ENCODE data around the gene BTN2A1.
"Not testable (repeated sequence)": the region's sequence is repeated elsewhere in the genome, so short reads cannot be mapped to it uniquely, and the experiment has no call there.

BTN2A1 gene

GRCh38 chr6:26433680-26434079, 24.1 kb upstream of the BTN2A1 start:
- not testable (repeated sequence) for DNase-seq

GRCh38 chr6:26436018-26436417, 21.7 kb upstream of the BTN2A1 start:
- DNase-seq = no peak

- no peak for DNase-seq
These were observed 20.2 kb upstream of the BTN2A1 start for GRCh38 chr6:26437550-26437949.

DNA sequence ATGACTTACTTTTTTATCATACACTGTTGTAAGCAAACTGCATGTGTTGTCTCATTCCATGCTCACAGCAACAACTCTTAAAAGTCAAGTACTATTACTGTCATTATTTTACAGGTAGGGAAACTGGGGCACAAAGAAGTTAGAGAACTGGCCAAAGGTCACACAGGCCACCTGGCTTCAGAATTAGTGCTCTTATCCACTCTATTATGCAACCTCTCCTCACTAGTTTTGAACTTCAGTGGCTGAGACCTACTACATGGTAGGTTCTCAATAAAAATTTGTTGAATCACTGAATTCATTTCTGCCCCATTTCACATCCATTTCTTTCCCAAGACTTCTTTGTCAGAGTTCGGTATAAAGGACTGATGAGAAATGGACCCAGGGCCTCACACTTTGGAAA, 19.8 kb upstream of the BTN2A1 start:
- DNase-seq = no peak

DNA sequence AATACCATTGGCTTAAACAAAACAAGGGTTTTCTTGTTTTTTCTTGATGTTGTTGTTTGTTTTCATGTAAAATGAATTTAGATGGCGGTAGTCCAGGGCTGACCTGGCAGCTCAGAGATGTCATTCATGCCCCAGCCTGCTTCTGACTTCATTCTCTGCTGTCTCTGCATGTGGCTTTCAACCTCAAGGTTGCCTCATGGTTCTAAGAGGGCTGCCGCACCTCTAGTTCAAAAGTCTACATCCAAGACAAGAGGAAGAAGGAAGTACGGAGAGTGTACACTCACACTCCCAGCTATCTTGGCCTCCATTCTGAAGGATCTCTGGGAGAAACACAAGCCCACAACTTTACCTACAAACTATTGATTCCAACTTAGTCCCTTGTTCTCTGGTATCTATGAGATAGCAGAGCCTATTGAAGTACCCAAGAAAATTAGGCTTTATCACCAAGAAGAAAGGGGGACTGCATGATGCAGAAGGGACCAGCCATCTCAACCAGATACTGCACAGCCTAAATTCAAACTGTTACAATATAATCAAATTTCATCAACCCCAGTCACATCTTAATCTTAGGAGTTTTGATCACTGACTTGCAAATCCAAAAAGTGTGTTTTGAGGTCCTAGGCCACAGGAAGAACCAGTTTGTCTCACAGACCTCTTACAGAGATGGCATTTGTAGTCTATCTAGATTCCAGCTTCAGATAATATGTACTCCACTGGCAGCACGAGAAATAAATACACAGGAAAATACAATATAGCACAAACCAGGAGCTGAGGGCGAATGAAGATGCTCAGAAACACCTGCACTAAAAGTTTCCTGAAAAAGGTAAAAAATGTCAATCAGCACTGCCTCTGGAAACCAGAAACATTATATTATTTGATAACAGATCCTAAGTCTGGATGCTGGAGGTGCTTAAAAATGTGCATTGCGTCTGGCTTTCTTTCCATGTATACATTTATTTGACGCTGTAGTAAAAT, 18.3 kb upstream of the BTN2A1 start:
- DNase-seq = no peak

- no peak for DNase-seq
These were observed 16.8 kb upstream of the BTN2A1 start for GRCh38 chr6:26440977-26441358.

DNA sequence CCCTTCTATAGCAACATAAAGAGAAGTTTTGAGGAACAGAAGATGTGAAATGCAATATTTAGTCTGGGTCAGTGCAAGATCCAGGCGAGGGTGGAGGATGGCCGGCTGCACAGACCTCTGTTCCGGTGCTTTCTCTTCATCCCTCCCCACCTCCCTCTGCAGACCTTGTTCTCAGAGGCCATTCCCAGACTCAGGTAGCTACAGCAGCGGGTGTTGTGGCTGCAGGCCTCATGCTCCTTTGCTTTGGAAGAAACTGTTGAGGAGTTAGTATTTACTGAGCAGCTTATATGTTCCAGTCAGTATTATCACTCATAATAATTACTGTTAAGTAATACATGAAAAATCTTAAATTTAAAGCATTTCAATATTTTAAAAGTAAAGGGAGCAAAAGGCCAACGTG, 15.8 kb upstream of the BTN2A1 start:
- DNase-seq = peak; percentile 33

GRCh38 chr6:26445934-26446667, 11.7 kb upstream of the BTN2A1 start:
- DNase-seq = peak; percentile 59

- no peak for DNase-seq
These were observed 10.5 kb upstream of the BTN2A1 start for GRCh38 chr6:26447257-26447656.

GRCh38 chr6:26450240-26450639, 7.5 kb upstream of the BTN2A1 start:
- no peak for DNase-seq

DNA sequence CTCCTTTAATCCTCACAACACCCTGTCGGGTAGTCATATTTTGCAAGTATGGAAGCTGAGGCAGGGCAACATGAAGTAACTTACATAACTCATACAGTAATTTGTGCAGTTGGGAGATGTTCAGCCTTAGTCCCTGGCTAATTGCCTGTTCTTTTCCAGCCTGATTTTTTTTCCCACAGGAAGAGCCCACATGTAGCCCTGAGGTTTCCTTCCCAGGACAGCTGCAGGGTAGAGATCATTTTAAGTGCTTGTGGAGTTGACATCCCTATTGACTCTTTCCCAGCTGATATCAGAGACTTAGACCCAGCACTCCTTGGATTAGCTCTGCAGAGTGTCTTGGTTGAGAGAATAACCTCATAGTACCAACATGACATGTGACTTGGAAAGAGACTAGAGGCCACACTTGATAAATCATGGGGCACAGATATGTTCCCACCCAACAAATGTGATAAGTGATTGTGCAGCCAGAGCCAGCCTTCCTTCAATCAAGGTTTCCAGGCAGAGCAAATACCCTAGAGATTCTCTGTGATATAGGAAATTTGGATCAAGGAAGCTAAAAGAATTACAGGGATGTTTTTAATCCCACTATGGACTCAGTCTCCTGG, 5.0 kb upstream of the BTN2A1 start:
- DNase-seq = no peak

- no peak for DNase-seq
These were observed 3.1 kb upstream of the BTN2A1 start for GRCh38 chr6:26454631-26455030.

DNA sequence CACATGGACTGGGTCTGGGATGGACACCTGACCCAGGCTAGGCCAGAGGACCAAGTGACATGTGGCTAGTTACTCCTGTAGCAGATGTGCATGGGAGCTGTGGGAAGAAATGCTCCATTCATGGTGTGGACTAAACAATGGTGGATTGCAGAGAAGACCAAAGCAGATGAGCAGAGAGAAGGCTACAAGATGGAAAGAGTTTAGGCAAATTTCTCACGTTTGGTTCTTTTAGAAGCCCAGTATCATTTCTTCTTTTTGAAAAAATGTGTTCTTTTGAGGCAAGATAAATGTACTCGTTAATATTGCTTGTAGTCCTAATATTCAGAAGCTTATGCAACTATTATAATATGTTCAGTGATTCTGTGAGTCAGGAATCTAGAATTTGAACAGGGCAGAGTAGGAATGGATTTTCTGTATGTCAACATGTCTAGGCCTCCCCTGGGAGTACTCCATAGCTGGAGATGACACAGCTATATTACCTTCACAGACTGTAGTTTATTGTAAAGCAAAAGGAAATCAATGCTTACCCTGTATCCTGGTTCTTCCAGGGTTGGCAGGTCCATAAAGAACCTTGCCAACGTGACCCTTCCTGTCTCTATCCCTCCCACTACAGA, 2.3 kb upstream of the BTN2A1 start:
- DNase-seq = no peak

DNA sequence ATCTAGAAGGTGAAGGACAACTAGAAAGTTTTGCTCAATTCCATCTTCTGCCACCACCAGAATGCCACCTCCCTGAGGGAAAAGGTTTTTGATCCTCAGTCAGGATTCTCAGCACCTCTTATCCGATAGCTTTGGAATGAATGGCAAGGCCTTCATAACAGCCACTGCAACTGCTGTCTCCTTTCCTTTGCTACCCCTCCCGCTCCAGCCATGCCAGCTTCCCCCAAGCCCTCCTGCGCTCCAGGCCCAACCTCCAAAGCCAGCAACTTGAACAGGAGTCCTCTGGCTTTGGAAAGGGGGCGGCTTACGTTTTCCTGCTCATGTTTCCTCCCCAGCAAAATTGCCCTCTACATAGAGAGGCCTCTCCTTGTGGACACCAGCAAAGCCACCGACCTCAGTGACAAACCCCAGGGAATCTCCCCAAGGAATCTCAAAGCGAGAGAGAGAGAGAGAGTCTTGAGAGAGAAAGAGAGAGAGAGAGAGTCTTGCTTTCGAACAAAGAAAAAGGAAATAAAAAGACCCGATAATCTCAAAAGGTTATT, 420 bp upstream of the BTN2A1 start:
- no peak for DNase-seq

GRCh38 chr6:26459023-26459810, 1.5 kb downstream of the BTN2A1 start:
- no peak for DNase-seq

DNA sequence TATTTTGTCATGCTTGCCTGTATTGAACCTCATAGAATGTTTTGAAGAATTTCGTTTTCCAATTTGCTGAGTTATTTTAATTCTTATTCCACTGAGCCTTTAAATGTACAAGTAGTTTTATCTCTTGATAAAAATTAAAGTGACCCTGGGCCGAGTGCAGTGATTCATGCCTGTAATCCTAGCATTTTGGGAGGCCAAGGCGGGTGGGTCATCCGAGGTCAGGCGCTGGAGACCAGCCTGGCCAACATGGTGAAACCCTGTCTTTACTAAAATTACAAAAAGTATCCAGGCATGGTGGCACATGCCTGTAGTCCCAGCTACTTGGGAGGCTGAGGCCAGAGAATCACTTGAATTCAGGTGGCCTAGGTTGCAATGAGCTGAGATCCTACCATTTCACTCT, 3.6 kb downstream of the BTN2A1 start:
- not testable (repeated sequence) for DNase-seq

DNA sequence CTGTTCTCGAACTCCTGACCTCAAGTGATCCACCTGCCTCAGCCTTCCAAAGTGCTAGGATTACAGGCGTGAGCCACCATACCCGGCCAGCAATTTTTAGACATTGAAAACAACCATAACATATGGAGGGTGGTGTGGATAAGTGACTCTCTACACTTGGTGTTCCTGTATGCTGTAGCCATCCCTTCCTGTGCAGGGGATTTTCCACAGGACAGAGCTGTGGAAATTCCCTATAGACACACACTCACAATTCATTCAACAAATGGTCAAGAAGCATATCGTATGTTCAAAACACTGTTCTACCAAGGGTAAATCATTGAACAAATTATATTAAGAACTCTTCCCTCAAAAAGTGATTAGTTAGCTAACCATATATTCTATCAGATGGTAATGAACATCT, 6.3 kb downstream of the BTN2A1 start:
- DNase-seq = no peak

GRCh38 chr6:26464416-26465131, 6.8 kb downstream of the BTN2A1 start:
- no peak for DNase-seq

DNA sequence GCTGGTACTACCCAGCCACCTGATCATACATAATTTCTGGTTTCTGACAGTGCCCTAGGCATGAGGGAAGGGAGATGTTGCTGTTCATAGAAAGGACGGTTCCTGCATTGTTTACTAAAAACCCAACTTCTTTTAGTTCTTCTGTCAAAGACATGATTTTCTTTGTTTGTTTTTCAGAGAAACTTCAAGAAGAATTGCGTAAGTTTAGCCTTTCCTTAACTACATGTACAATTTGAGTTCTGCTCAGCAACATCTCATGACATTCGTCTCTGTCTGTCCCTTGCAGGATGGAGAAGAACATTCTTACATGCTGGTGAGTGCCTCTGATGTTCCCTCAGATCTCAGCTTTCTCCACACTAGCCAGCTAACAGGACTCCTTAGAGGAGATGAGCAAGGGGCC, 8.0 kb downstream of the BTN2A1 start:
- no peak for DNase-seq

DNA sequence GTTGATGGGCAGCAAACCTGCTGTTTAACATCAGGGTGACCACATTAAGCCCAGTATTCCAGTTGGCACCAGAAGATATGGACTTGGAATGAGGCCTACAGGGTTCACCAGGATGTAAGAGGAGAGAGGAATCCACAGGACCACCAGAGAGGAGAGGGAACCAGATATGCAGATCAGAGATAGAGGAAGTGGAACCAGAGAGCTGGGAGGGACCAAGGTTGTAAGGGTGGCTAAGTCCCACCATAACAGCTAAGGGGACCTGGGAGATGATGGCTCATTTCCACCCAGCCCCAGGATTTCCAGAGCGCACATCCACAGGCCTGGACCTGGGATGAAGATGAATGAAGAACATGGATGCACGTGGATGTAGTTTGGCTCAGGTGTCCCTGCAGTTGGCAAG, 11.1 kb downstream of the BTN2A1 start:
- no peak for DNase-seq

DNA sequence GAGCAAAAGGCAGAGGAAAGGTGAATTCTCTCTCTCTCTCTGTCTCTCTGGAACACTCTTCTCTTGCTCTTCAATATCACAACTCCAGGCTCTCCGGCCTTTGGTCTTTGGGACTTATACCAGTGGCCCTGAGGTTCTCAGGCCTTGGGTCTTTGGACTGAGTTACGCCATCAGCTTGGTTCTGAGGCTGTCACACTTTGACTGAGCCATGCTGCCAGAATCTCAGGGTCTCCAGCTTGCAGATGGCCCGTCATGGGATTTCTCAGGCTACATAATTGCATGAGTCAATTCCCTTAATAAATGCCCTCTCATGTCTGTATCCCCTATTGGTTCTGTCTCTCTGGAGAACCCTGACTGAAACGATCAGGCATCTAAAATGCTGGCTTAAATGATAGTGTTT, 12.9 kb downstream of the BTN2A1 start:
- DNase-seq = no peak

Data from stimulated activated CD8-positive, alpha-beta memory T cell treated with anti-CD3 and anti-CD28 coated beads, Interleukin-4, amount 100 ng/mL, for 48 hours (primary cell).